Stimulated activated CD4-positive, alpha-beta T cell treated with anti-CD3 and anti-CD28 coated beads, TNF-alpha, amount 100 ng/mL, for 1 hour (primary cell): ENCODE results near the gene BRD1.
"Not testable (repeated sequence)": the region's sequence is repeated elsewhere in the genome, so short reads cannot be mapped to it uniquely, and the experiment has no call there.

Experiments
- DNase-seq, 3 donors: peaks; one replicate each; pipeline ENCODE4 v3.0.0-alpha.2; 2020; ENCODE audit warnings: low read depth in 3 of 3, low spot score in 1 of 3

BRD1 gene

GRCh38 chr22:49785841-49786471, 41.7 kb downstream of the BRD1 start:
- no peak for DNase-seq

- no peak for DNase-seq
These were observed 42.6 kb downstream of the BRD1 start for GRCh38 chr22:49785046-49785521.

- DNase-seq = no peak
These were observed 43.1 kb downstream of the BRD1 start for GRCh38 chr22:49784630-49784971.

- DNase-seq = no peak
These were observed 43.6 kb downstream of the BRD1 start for GRCh38 chr22:49783926-49784629.

GRCh38 chr22:49783036-49783746, 44.5 kb downstream of the BRD1 start:
- DNase-seq = no peak

- DNase-seq = not testable (repeated sequence)
These were observed 45.8 kb downstream of the BRD1 start for GRCh38 chr22:49781886-49782285.

GRCh38 chr22:49781289-49781782, 46.3 kb downstream of the BRD1 start:
- no peak for DNase-seq

- DNase-seq = no peak
These were observed 46.9 kb downstream of the BRD1 start for GRCh38 chr22:49780698-49781288.

GRCh38 chr22:49779853-49780697, 47.6 kb downstream of the BRD1 start:
- no peak for DNase-seq

- DNase-seq = no peak
These were observed 48.5 kb downstream of the BRD1 start for GRCh38 chr22:49779211-49779610.

GRCh38 chr22:49777569-49778249, 50.0 kb downstream of the BRD1 start:
- DNase-seq = no peak

- no peak for DNase-seq
These were observed 50.8 kb downstream of the BRD1 start for GRCh38 chr22:49776891-49777290.

- no peak for DNase-seq
These were observed 51.7 kb downstream of the BRD1 start for GRCh38 chr22:49775867-49776511.

GRCh38 chr22:49775191-49775866, 52.3 kb downstream of the BRD1 start:
- DNase-seq = no peak

GRCh38 chr22:49774499-49775151, 53.0 kb downstream of the BRD1 start:
- DNase-seq = no peak

- DNase-seq = no peak
These were observed 53.6 kb downstream of the BRD1 start for GRCh38 chr22:49774046-49774445.

- DNase-seq = no peak
These were observed 54.1 kb downstream of the BRD1 start for GRCh38 chr22:49773531-49773930.

GRCh38 chr22:49772692-49773091, 55.0 kb downstream of the BRD1 start:
- DNase-seq = no peak
